Testis (tissue), 3 donors: ENCODE data around the gene GRK5. TPM values are rescaled to one million over a fixed set of nuclear protein-coding genes. Genes with fewer than 3 reads are reported as not detected.

Source experiments
- DNase-seq: peaks from one replicate; pipeline ENCODE4 v3.0.0-alpha.2; 2019
- H3K27ac ChIP-seq, 2 donors: fragments of 200-600 bp; sonication (generic); one replicate each; pipeline ENCODE4 v1.5.1; 2019
- H3K27me3 ChIP-seq: fragments of 200-600 bp; sonication (generic); one replicate; pipeline ENCODE4 v1.5.1; 2019
- H3K36me3 ChIP-seq: fragments of 200-600 bp; sonication (generic); one replicate; pipeline ENCODE4 v1.5.1; 2017; ENCODE audit warnings: low read depth; ENCODE audit errors: missing control alignments
- H3K4me1 ChIP-seq: fragments of 200-600 bp; sonication (generic); one replicate; pipeline ENCODE4 v1.5.1; 2019
- H3K4me3 ChIP-seq, 2 donors: fragments of 200-600 bp; sonication (generic); one replicate each; pipeline ENCODE4 v1.5.1; 2017 to 2019
- H3K9me3 ChIP-seq: fragments of 200-600 bp; sonication (generic); one replicate; pipeline ENCODE4 v1.5.1; 2017
- POLR2A ChIP-seq: fragments of 450-650 bp; IDR thresholded peaks from one replicate; pipeline ENCODE4 v1.6.1; 2017; ENCODE audit warnings: antibody characterized with exemption, mild to moderate bottlenecking, moderate library complexity
- WGBS, 2 donors: methylation state at CpG; one replicate each; pipeline ENCODE4 v1.1.5; 2018; 5-methylcytosine and 5-hydroxymethylcytosine counted together
- intact Hi-C: fragments of 100-400 bp; cut with DNase I; formaldehyde crosslinking; loops from one replicate; pipeline ENCODE4 v1.15.1; 2023; ENCODE audit warnings: low total_unique reads
- polyA plus RNA-seq: library from polyadenylated mRNA; stranded (reverse); fragments of 350-450 nt; fragmentation: Illumina TruSeq; extraction: RNeasy Lipid Tissue Mini Kit (QIAGEN cat#74804); gene quantifications from one replicate; pipeline ENCODE4 v1.2.3, GENCODE V29; 2014; ENCODE audit warnings: low read depth, low replicate concordance; ENCODE audit not compliant: insufficient read depth
- total RNA-seq, 2 donors: library from RNA; depleted of rRNA; stranded (reverse); fragments of >200 nt; gene quantifications; one replicate each; pipeline ENCODE4 v1.2.3, GENCODE V29; 2016
- TF ChIP-seq, protein P1 (sequence below), 3 experiments: fragments of 450-650 bp in 2 of 3; fragments of 200-600 bp in 1 of 3; sonication (generic) in 1 of 3; IDR thresholded peaks; one replicate each; pipeline ENCODE4 v1.5.1; 2016 to 2019; ENCODE audit warnings: antibody characterized with exemption in 3 of 3, mild to moderate bottlenecking in 2 of 3, moderate library complexity in 1 of 3

The GRK5 gene
- total and polyA plus RNA-seq, 3 donors from 2014 or later, result 4.5 to 10.3 (median 5.5) TPM

DNA sequence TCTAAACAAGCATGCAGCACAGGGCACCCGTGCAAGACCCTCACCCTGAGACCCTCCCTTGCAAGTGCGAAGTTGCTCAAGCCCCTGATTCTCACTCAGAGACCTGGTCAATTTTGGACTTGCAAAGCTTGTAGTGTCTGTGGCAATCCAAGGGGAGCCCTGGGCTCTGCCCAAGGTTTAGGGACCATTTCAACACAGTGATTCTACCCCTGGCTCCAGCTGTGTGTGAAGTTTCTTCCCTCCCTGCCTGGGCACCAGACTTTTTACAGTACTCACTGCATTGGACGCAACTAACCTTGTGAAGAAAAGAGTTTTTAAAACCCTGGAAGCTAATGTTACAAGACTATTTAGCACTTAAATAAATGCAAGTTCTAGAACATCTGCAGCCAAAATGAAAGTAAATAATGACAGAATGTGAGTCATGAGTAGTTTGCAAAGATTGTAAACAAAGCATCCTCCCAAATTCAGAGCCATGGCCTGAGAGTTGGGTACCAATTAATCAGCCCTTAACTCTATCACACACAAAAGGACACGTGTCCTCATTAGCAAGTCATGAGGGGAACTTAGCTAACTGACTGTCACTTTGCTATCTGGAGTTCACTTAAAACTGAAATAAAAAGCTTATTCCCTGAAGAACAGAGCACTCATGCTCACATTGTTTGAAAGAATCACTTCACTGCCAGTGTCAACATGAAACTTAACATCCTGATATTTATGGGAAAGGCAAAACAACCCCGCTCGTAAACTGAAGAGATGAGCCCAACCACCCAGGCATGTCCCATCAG is 287.1 kb downstream of the GRK5 start:
- Histone ChIP-seq H3K36me3 (no peaks in the 10 kb centered on the region), H3K4me1 (peaks cover 5% of the 10 kb centered on the region), H3K27ac (no peak overlapping the region), H3K4me3 (no peak overlapping the region), H3K9me3 (no peaks in the 10 kb centered on the region), H3K27me3 (no peaks in the 10 kb centered on the region)
- intact Hi-C loops, result no loop called here
- 67 to 73% methylated on average over 6 of the region's 6 CpGs for WGBS, 2 donors
- DNase-seq, result no peak
- TF ChIP-seq POLR2A, result no peak
- TF ChIP-seq, protein P1, sequence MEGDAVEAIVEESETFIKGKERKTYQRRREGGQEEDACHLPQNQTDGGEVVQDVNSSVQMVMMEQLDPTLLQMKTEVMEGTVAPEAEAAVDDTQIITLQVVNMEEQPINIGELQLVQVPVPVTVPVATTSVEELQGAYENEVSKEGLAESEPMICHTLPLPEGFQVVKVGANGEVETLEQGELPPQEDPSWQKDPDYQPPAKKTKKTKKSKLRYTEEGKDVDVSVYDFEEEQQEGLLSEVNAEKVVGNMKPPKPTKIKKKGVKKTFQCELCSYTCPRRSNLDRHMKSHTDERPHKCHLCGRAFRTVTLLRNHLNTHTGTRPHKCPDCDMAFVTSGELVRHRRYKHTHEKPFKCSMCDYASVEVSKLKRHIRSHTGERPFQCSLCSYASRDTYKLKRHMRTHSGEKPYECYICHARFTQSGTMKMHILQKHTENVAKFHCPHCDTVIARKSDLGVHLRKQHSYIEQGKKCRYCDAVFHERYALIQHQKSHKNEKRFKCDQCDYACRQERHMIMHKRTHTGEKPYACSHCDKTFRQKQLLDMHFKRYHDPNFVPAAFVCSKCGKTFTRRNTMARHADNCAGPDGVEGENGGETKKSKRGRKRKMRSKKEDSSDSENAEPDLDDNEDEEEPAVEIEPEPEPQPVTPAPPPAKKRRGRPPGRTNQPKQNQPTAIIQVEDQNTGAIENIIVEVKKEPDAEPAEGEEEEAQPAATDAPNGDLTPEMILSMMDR (IDR thresholded peaks at IDR 0.05), result no peak

DNA sequence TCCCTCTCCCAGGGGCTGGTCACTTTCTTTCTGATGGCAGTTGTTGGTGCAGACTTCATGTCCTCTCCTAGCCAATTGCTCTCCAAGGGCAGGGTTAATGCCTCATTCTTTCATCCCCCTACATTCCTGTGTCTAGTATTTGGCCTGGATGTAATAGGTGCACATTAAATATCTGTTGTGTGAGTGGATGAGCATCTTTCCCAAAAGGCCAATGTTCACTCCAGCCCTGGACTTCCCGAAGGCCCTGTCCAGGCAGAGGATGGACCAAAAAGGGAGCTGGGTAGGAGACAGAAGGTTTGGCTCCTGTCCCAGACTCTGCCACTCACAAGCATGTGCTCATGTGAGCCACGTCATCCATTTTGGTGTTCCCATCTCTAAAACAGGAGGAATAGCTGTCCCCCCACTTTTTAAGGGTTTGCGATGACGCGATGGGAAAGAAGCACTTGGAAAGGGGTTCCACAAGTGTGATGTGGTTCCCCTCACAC is 287.7 kb downstream of the GRK5 start:
- Histone ChIP-seq H3K4me3 (no peak overlapping the region), H3K9me3 (no peaks in the 10 kb centered on the region), H3K36me3 (no peaks in the 10 kb centered on the region), H3K4me1 (no peaks in the 10 kb centered on the region), H3K27me3 (no peaks in the 10 kb centered on the region), H3K27ac (no peak overlapping the region)
- 92 to 94% methylated on average over 5 of the region's 5 CpGs for WGBS, 2 donors
- DNase-seq, result no peak
- intact Hi-C loops, result no loop called here
- TF ChIP-seq, protein P1 (IDR thresholded peaks at IDR 0.05), result no peak
- TF ChIP-seq POLR2A, result no peak

DNA sequence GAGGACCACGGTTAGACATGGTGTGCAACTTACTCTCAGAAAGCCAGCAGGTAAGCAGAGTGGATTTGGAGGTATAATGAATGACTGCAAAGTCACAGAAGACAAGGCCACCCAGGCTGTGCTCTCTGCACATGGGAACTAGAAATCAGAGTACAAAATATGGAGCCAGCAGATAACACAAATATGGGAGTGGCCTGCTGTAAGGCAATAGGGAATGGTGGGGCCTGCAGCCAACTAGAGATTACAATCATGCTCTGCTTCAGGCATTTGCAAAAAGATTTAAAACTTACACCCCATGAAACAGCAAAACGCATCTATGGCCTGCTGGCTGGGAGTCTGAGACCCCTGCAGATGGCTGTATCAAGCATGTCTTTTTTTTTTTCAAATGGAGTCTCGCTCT is 288.2 kb downstream of the GRK5 start:
- intact Hi-C loops, result no loop called here
- Histone ChIP-seq H3K9me3 (no peaks in the 10 kb centered on the region), H3K27me3 (no peaks in the 10 kb centered on the region), H3K27ac (no peak overlapping the region), H3K36me3 (no peaks in the 10 kb centered on the region), H3K4me1 (no peaks in the 10 kb centered on the region), H3K4me3 (no peak overlapping the region)
- WGBS, 2 donors, result 94 to 95% methylated on average over 3 of the region's 3 CpGs
- no peak for TF ChIP-seq POLR2A
- TF ChIP-seq, protein P1 (IDR thresholded peaks at IDR 0.05), result no peak
- no peak for DNase-seq

DNA sequence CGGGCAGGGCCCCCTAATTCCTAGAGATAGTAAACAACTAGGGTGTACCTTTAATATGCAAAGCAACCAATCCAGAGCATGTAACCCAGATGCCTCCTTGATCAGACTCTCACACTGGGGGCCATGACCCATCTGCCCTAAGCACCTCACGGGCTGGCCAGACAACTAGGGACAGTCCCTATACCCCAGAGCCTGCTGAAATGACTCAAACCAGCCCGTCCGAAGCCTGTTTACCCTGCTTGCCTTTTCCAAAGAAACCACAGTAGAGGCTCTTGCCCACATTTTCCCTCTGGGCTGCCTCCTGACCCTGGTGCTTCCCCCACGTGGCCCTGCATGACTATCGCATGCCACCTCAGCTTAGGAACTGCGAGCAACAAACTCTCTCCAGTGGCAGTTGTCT is 288.9 kb downstream of the GRK5 start:
- Histone ChIP-seq H3K9me3 (no peaks in the 10 kb centered on the region), H3K27ac (no peak overlapping the region), H3K36me3 (no peaks in the 10 kb centered on the region), H3K27me3 (no peaks in the 10 kb centered on the region), H3K4me3 (no peak overlapping the region), H3K4me1 (no peaks in the 10 kb centered on the region)
- no peak for DNase-seq
- intact Hi-C loops, result no loop called here
- 88 to 95% methylated on average over 7 of the region's 7 CpGs for WGBS, 2 donors
- no peak for TF ChIP-seq POLR2A
- TF ChIP-seq, protein P1 (IDR thresholded peaks at IDR 0.05), result no peak

DNA sequence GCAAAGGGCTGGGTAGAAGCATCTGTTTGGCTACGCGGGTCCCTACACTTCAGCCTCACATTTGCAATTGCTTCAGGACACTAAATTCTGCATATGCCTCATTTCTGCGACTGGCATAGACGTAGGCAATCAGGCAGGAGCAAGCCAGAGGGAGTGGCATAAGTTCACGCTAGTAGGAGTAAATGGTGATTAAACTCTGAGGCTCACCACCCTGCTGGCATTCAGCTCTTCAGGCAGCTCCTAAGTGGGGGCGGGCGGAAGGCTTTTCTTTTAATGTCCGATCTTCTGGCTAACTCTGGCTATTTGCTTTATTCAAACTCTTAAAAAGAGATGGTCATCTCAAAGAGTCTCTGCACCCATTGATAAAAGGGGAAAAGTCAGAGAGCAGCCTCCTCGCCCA is 289.9 kb downstream of the GRK5 start:
- Histone ChIP-seq H3K36me3 (no peaks in the 10 kb centered on the region), H3K4me1 (no peaks in the 10 kb centered on the region), H3K4me3 (no peak overlapping the region), H3K9me3 (no peaks in the 10 kb centered on the region), H3K27me3 (no peaks in the 10 kb centered on the region), H3K27ac (no peak overlapping the region)
- 89 to 96% methylated on average over 9 of the region's 9 CpGs for WGBS, 2 donors
- intact Hi-C loops, result no loop called here
- DNase-seq, result no peak
- TF ChIP-seq, protein P1 (IDR thresholded peaks at IDR 0.05), result no peak
- no peak for TF ChIP-seq POLR2A
